T47D (cell line): ENCODE measurements around the gene FZD2.
"Not testable (repeated sequence)": the region's sequence is repeated elsewhere in the genome, so short reads cannot be mapped to it uniquely, and the experiment has no call there.

Experiments
- DNase-seq, 2 experiments: peaks; one replicate each; pipeline versions ENCODE4 v3.0.0 to v3.0.0-alpha.2; 2011 to 2012; ENCODE audit warnings: low read depth in 1 of 2, low spot score in 1 of 2
- JUND ChIP-seq: IDR thresholded peaks from 2 replicates; pipeline ENCODE4 v1.6.1; 2012; ENCODE audit warnings: low read depth
- in situ Hi-C: cut with HindIII; loops from 2 replicates; pipeline ENCODE4 v1.10.0; 2016; ENCODE audit warnings: low sequenced_read_pairs, low pct_unique_long_range_greater_than_20kb

The FZD2 gene

GRCh38 chr17:44572801-44573200 lies 15.5 kb downstream of the FZD2 start:
- DNase-seq = no peak
- no peak for TF ChIP-seq JUND
- in situ Hi-C loops = no loop called here

GRCh38 chr17:44575403-44575802 lies 18.1 kb downstream of the FZD2 start:
- no peak for DNase-seq
- in situ Hi-C loops = no loop called here
- TF ChIP-seq JUND = no peak

- no peak for DNase-seq
- in situ Hi-C loops = no loop called here
Measured at GRCh38 chr17:44578947-44579346, 21.7 kb downstream of the FZD2 start.

GRCh38 chr17:44581868-44582267 lies 24.6 kb downstream of the FZD2 start:
- no peak for TF ChIP-seq JUND
- peak in 1 of 2 experiments; percentile 26 for DNase-seq
- in situ Hi-C loops = no loop called here

More at GRCh38 chr17:44578947-44579346, 21.7 kb downstream of the FZD2 start:
- no peak for TF ChIP-seq JUND

GRCh38 chr17:44584443-44584842 lies 27.2 kb downstream of the FZD2 start:
- DNase-seq = no peak
- no peak for TF ChIP-seq JUND
- in situ Hi-C loops = no loop called here

- in situ Hi-C loops = no loop called here
- TF ChIP-seq JUND = no peak
- DNase-seq = no peak
Measured at GRCh38 chr17:44585315-44585714, 28.0 kb downstream of the FZD2 start.

GRCh38 chr17:44587339-44587738 lies 30.1 kb downstream of the FZD2 start:
- in situ Hi-C loops = no loop called here
- peak; percentile 65 to 76 for DNase-seq

GRCh38 chr17:44589316-44590071 lies 32.2 kb downstream of the FZD2 start:
- TF ChIP-seq JUND = no peak
- in situ Hi-C loops = no loop called here
- DNase-seq = peak in 1 of 2 experiments; percentile 23

More at GRCh38 chr17:44587339-44587738, 30.1 kb downstream of the FZD2 start:
- TF ChIP-seq JUND = peak; percentile 92

GRCh38 chr17:44590072-44590462 lies 32.8 kb downstream of the FZD2 start:
- DNase-seq, in situ Hi-C loops: not testable (repeated sequence)

GRCh38 chr17:44590762-44591161 lies 33.5 kb downstream of the FZD2 start:
- in situ Hi-C loops = not testable (repeated sequence)

GRCh38 chr17:44591206-44591605 lies 33.9 kb downstream of the FZD2 start:
- no peak for TF ChIP-seq JUND
- DNase-seq = no peak
- in situ Hi-C loops = no loop called here

More at GRCh38 chr17:44590762-44591161, 33.5 kb downstream of the FZD2 start:
- not testable (repeated sequence) for DNase-seq

GRCh38 chr17:44593156-44593555 lies 35.9 kb downstream of the FZD2 start:
- no peak for TF ChIP-seq JUND
- DNase-seq = no peak
- in situ Hi-C loops = no loop called here

- DNase-seq = no peak
- TF ChIP-seq JUND = no peak
- in situ Hi-C loops = no loop called here
Measured at GRCh38 chr17:44595216-44595775, 38.0 kb downstream of the FZD2 start.
